Measurements from ENCODE around the gene PPP3R1.

The PPP3R1 gene

GRCh38 chr2:68272246-68272994, 20.1 kb upstream of the PPP3R1 start:
- no peak overlapping the region for H3K4me3 ChIP-seq (ENCODE audit: control insufficient read depth, low read depth, low read length)
- no peak for TF ChIP-seq CTCF (IDR thresholded peaks at IDR 0.05; ENCODE audit: control insufficient read depth, insufficient read depth, low read depth, low read length, missing control alignments)
- DNase-seq (ENCODE audit: low read depth): no peak

GRCh38 chr2:68266655-68267054, 14.3 kb upstream of the PPP3R1 start:
- DNase-seq (ENCODE audit: low read depth): no peak
- no peak overlapping the region for H3K4me3 ChIP-seq (ENCODE audit: control insufficient read depth, low read depth, low read length)
- TF ChIP-seq CTCF (IDR thresholded peaks at IDR 0.05; ENCODE audit: control insufficient read depth, insufficient read depth, low read depth, low read length, missing control alignments): no peak

GRCh38 chr2:68263632-68264031, 11.3 kb upstream of the PPP3R1 start:
- DNase-seq (ENCODE audit: low read depth): no peak
- no peak for TF ChIP-seq CTCF (IDR thresholded peaks at IDR 0.05; ENCODE audit: control insufficient read depth, insufficient read depth, low read depth, low read length, missing control alignments)
- H3K4me3 ChIP-seq (ENCODE audit: control insufficient read depth, low read depth, low read length): no peak overlapping the region

- no peak overlapping the region for H3K4me3 ChIP-seq (ENCODE audit: control insufficient read depth, low read depth, low read length)
- no peak for TF ChIP-seq CTCF (IDR thresholded peaks at IDR 0.05; ENCODE audit: control insufficient read depth, insufficient read depth, low read depth, low read length, missing control alignments)
- no peak for DNase-seq (ENCODE audit: low read depth)
These were observed 6.5 kb upstream of the PPP3R1 start for GRCh38 chr2:68258851-68259250.

- no peak for TF ChIP-seq CTCF (IDR thresholded peaks at IDR 0.05; ENCODE audit: control insufficient read depth, insufficient read depth, low read depth, low read length, missing control alignments)
- no peak for DNase-seq (ENCODE audit: low read depth)
- H3K4me3 ChIP-seq (ENCODE audit: control insufficient read depth, low read depth, low read length): no peak overlapping the region
These were observed 3.7 kb upstream of the PPP3R1 start for GRCh38 chr2:68256093-68256450.

- H3K4me3 ChIP-seq (ENCODE audit: control insufficient read depth, low read depth, low read length): peak overlapping the region; percentile 94
- no peak for TF ChIP-seq CTCF (IDR thresholded peaks at IDR 0.05; ENCODE audit: control insufficient read depth, insufficient read depth, low read depth, low read length, missing control alignments)
- DNase-seq (ENCODE audit: low read depth): no peak
These were observed 1.1 kb upstream of the PPP3R1 start for GRCh38 chr2:68253219-68254068.
